Measurements from ENCODE around the gene OLFML2A. TPM values are rescaled to one million over a fixed set of nuclear protein-coding genes. Genes with fewer than 3 reads are reported as not detected.

OLFML2A gene
- polyA plus RNA-seq, 3 donors, result 21.4 to 23.8 (median 23.3) TPM

Other genes starting within 250 kb of the OLFML2A start
- 1 to 10 TPM in 1 of 3 donors, under 1 TPM in 2; 0.57 to 1.1 (median 0.89) TPM for gene NR6A1, start 5.8 kb upstream of the OLFML2A start, polyA plus RNA-seq (ENCODE audit: insufficient read length in 3 of 3)
- gene WDR38, start 76.3 kb downstream of the OLFML2A start, polyA plus RNA-seq (ENCODE audit: insufficient read length in 3 of 3), result under 1 TPM; 0.24 to 0.37 (median 0.37) TPM
- 100 to 1,000 TPM; 727 to 776 (median 751) TPM for gene RPL35, start 84.8 kb downstream of the OLFML2A start, polyA plus RNA-seq (ENCODE audit: insufficient read length in 3 of 3)
- 10 to 100 TPM; 38.3 to 40.2 (median 38.7) TPM for gene ARPC5L, start 85.0 kb downstream of the OLFML2A start, polyA plus RNA-seq (ENCODE audit: insufficient read length in 3 of 3)
- 10 to 100 TPM; 15.0 to 16.8 (median 15.5) TPM for gene GOLGA1, start 163.9 kb downstream of the OLFML2A start, polyA plus RNA-seq (ENCODE audit: insufficient read length in 3 of 3)